B cell (primary cell): Measurements from ENCODE around the gene ZNF423.

Source experiments
- EZH2 ChIP-seq: IDR thresholded peaks from 2 replicates; pipeline ENCODE4 v1.6.1; 2012; ENCODE audit warnings: borderline replicate concordance, low read depth, mild to moderate bottlenecking, moderate library complexity, low read length; ENCODE audit not compliant: insufficient read depth, poor library complexity, severe bottlenecking
- TF ChIP-seq, protein P1 (sequence below): fragments of 200-600 bp; IDR thresholded peaks from one replicate; pipeline ENCODE4 v1.8.0; 2022; ENCODE audit warnings: antibody characterized with exemption, mild to moderate bottlenecking

- TF ChIP-seq, protein P1, sequence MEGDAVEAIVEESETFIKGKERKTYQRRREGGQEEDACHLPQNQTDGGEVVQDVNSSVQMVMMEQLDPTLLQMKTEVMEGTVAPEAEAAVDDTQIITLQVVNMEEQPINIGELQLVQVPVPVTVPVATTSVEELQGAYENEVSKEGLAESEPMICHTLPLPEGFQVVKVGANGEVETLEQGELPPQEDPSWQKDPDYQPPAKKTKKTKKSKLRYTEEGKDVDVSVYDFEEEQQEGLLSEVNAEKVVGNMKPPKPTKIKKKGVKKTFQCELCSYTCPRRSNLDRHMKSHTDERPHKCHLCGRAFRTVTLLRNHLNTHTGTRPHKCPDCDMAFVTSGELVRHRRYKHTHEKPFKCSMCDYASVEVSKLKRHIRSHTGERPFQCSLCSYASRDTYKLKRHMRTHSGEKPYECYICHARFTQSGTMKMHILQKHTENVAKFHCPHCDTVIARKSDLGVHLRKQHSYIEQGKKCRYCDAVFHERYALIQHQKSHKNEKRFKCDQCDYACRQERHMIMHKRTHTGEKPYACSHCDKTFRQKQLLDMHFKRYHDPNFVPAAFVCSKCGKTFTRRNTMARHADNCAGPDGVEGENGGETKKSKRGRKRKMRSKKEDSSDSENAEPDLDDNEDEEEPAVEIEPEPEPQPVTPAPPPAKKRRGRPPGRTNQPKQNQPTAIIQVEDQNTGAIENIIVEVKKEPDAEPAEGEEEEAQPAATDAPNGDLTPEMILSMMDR: no peak
- no peak for TF ChIP-seq EZH2
Observed at GRCh38 chr16:49653173-49653570, 202.7 kb downstream of the ZNF423 start.
